ENCODE data around the gene PAPOLB. TPM values are rescaled to one million over a fixed set of nuclear protein-coding genes. Genes with fewer than 3 reads are reported as not detected.

The PAPOLB gene
- polyA plus RNA-seq, 1 donor from 2014 or later = 0.05 TPM

- H3K9me2 ChIP-seq (ENCODE audit: insufficient read depth, low read length) = no peaks in the 10 kb centered on the region
- no peak overlapping the region for H3K27ac ChIP-seq (ENCODE audit: low read length)
- no peaks in the 10 kb centered on the region for H3K9me3 ChIP-seq (ENCODE audit: low read length)
- no peak overlapping the region for H3K4me2 ChIP-seq (ENCODE audit: low read length)
- H3K4me3 ChIP-seq (ENCODE audit: low read length) = no peak overlapping the region
- no peak overlapping the region for H3K9ac ChIP-seq (ENCODE audit: low read length)
- no peaks in the 10 kb centered on the region for H3K79me2 ChIP-seq (replicated peaks; ENCODE audit: insufficient read depth, low read length)
- H3K27me3 ChIP-seq (ENCODE audit: insufficient read depth, low read depth, low read length) = no peaks in the 10 kb centered on the region
- no peaks in the 10 kb centered on the region for H4K20me1 ChIP-seq (ENCODE audit: insufficient read depth)
- no peaks in the 10 kb centered on the region for H3F3A ChIP-seq (ENCODE audit: insufficient read depth, low read length, poor library complexity, severe bottlenecking)
- no peaks in the 10 kb centered on the region for H3K36me3 ChIP-seq (ENCODE audit: insufficient read depth, low read length)
- TF ChIP-seq SMC3 (conservative IDR thresholded peaks at IDR 0.05; ENCODE audit: poor library complexity) (no peak), EZH2 (IDR thresholded peaks at IDR 0.05; ENCODE audit: borderline replicate concordance, insufficient read depth, low read length, poor library complexity, severe bottlenecking) (no peak), RAD21 (conservative IDR thresholded peaks at IDR 0.05) (no peak), REST (IDR thresholded peaks at IDR 0.05; ENCODE audit: borderline replicate concordance) (no peak), MXI1 (conservative IDR thresholded peaks at IDR 0.05; ENCODE audit: poor library complexity, severe bottlenecking) (no peak), POLR2AphosphoS5 (IDR thresholded peaks at IDR 0.05) (no peak), EP300 (conservative IDR thresholded peaks at IDR 0.05; ENCODE audit: poor library complexity, severe bottlenecking) (no peak), TAF1 (IDR thresholded peaks at IDR 0.05; ENCODE audit: low read depth) (no peak)
- TF ChIP-seq, protein P1, sequence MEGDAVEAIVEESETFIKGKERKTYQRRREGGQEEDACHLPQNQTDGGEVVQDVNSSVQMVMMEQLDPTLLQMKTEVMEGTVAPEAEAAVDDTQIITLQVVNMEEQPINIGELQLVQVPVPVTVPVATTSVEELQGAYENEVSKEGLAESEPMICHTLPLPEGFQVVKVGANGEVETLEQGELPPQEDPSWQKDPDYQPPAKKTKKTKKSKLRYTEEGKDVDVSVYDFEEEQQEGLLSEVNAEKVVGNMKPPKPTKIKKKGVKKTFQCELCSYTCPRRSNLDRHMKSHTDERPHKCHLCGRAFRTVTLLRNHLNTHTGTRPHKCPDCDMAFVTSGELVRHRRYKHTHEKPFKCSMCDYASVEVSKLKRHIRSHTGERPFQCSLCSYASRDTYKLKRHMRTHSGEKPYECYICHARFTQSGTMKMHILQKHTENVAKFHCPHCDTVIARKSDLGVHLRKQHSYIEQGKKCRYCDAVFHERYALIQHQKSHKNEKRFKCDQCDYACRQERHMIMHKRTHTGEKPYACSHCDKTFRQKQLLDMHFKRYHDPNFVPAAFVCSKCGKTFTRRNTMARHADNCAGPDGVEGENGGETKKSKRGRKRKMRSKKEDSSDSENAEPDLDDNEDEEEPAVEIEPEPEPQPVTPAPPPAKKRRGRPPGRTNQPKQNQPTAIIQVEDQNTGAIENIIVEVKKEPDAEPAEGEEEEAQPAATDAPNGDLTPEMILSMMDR (IDR thresholded peaks at IDR 0.05; ENCODE audit: poor library complexity, severe bottlenecking) = no peak
- H2AFZ ChIP-seq (ENCODE audit: low read depth, low read length) = no peak overlapping the region
Measured at GRCh38 chr7:4835398-4836205, 26.2 kb downstream of the PAPOLB start.

DNA sequence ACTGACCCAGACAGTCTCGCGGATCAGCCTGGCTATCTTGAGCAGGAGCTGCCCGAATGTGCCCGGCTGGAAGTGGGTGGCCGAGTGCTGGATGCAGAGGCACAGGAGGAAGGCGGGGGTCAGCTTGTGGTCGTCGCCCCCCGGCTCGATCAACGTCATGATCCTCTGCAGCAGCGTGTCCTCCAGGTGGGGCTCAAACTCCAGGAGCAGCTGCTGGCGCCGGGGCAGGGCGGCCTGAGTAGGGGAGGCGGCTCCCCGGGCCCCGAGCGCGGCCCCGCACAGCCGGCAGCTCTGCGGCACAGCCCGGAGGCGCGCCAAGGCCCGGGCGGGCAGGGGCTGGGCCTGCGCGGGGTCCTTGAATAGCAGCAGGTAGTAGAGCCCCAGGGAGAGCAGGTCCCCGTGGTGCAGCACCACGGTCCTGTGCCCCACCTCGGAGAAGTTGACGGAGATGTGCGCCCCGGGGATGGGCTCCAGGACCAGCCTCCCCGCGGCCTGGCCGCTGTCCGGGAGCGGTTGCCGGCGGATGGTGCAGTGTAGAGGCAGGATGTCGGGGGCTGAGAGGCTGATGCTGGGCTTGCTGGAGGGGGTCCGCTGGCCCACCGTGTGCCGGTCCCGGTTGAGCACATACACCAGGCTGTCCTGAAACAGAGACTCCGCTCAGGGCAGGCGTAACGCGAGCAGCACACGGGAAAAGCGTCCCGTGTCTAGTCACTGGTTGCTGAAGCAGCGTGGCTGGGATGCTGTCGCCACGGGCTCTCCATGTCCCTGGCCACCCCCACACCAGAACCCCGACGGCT is 27.0 kb downstream of the PAPOLB start:
- Histone ChIP-seq H3K79me2 (replicated peaks; ENCODE audit: insufficient read depth, low read length) (no peaks in the 10 kb centered on the region), H3K36me3 (ENCODE audit: insufficient read depth, low read length) (no peaks in the 10 kb centered on the region), H3K9me3 (ENCODE audit: low read length) (no peaks in the 10 kb centered on the region), H3K4me3 (ENCODE audit: low read length) (no peak overlapping the region), H2AFZ (ENCODE audit: low read depth, low read length) (no peak overlapping the region), H3K4me2 (ENCODE audit: low read length) (no peak overlapping the region), H3F3A (ENCODE audit: insufficient read depth, low read length, poor library complexity, severe bottlenecking) (no peaks in the 10 kb centered on the region), H3K27me3 (ENCODE audit: insufficient read depth, low read depth, low read length) (no peaks in the 10 kb centered on the region), H3K27ac (ENCODE audit: low read length) (no peak overlapping the region), H3K9ac (ENCODE audit: low read length) (no peak overlapping the region), H4K20me1 (ENCODE audit: insufficient read depth) (no peaks in the 10 kb centered on the region), H3K9me2 (ENCODE audit: insufficient read depth, low read length) (no peaks in the 10 kb centered on the region)
- no peak for TF ChIP-seq REST (IDR thresholded peaks at IDR 0.05; ENCODE audit: borderline replicate concordance)
- no peak for TF ChIP-seq EP300 (conservative IDR thresholded peaks at IDR 0.05; ENCODE audit: poor library complexity, severe bottlenecking)
- TF ChIP-seq RAD21 (conservative IDR thresholded peaks at IDR 0.05) = no peak
- TF ChIP-seq EZH2 (IDR thresholded peaks at IDR 0.05; ENCODE audit: borderline replicate concordance, insufficient read depth, low read length, poor library complexity, severe bottlenecking) = no peak
- TF ChIP-seq, protein P1 (IDR thresholded peaks at IDR 0.05; ENCODE audit: poor library complexity, severe bottlenecking) = no peak
- TF ChIP-seq TAF1 (IDR thresholded peaks at IDR 0.05; ENCODE audit: low read depth) = no peak
- no peak for TF ChIP-seq SMC3 (conservative IDR thresholded peaks at IDR 0.05; ENCODE audit: poor library complexity)
- TF ChIP-seq POLR2AphosphoS5 (IDR thresholded peaks at IDR 0.05) = no peak
- TF ChIP-seq MXI1 (conservative IDR thresholded peaks at IDR 0.05; ENCODE audit: poor library complexity, severe bottlenecking) = no peak

Data from neural cell (in vitro differentiated cells).